HepG2 (cell line): ENCODE results near the gene FECH. TPM values are rescaled to one million over a fixed set of nuclear protein-coding genes. Genes with fewer than 3 reads are reported as not detected.

Experiments used
- ATAC-seq: fragments of 200-7000 bp; cut with Tn5 transposase; 3 replicates; pipeline ENCODE4 v1.9.1; 2020; ENCODE audit warnings: mild to moderate bottlenecking, moderate library complexity
- BruUV-seq: library from RNA; stranded (reverse); fragments of 400-500 nt; replicated peaks from 2 replicates; lab custom pipeline; 2021; lab: Mats Ljungman, UMichigan
- CTCF ChIA-PET: fragments of 300-600 bp; formaldehyde crosslinking; extraction: SDS; loops from one replicate; lab custom pipeline; 2021; ENCODE audit warnings: low total read pairs, inconsistent platforms, low intra/inter-chr PET ratio; lab: Yijun Ruan, JAX
- POLR2A ChIA-PET: fragments of 350-600 bp; sonication (Branson Sonifier 250); formaldehyde crosslinking; loops from one replicate; lab custom pipeline; 2020; ENCODE audit warnings: antibody characterized with exemption, inconsistent platforms; lab: Yijun Ruan, JAX
- DNase-seq: peaks from one replicate; pipeline ENCODE4 v3.0.0-alpha.2; 2015; ENCODE audit warnings: low spot score
- FAIRE-seq: peaks from 3 replicates; lab custom pipeline; 2011; peaks lifted over from hg19 to GRCh38; lab: Jason Lieb, UNC
- H2AFZ ChIP-seq: one replicate; pipeline ENCODE4 v1.6.1; 2011; ENCODE audit warnings: low read length, inconsistent platforms
- H3K27ac ChIP-seq: fragments of 300-600 bp; 3 replicates; pipeline ENCODE4 v1.8.0; 2011; ENCODE audit warnings: mixed run types, mild to moderate bottlenecking, mixed read lengths, low read length, inconsistent platforms; ENCODE audit not compliant: insufficient read depth; ENCODE audit errors: extremely low read length
- H3K27me3 ChIP-seq, 2 experiments: fragments of 200-600 bp in 1 of 2; 2 replicates in 1 of 2; 3 replicates in 1 of 2; pipeline versions ENCODE4 v1.6.0 to v1.8.0; 2011; ENCODE audit warnings: low read length in 2 of 2, mild to moderate bottlenecking in 2 of 2, moderate library complexity in 2 of 2, inconsistent platforms in 1 of 2; ENCODE audit not compliant: insufficient read depth in 2 of 2, control insufficient read depth in 1 of 2
- H3K36me3 ChIP-seq, 2 experiments: fragments of 200-600 bp in 1 of 2; replicated peaks in 1 of 2; 2 replicates in 1 of 2; 3 replicates in 1 of 2; pipeline versions ENCODE4 v1.5.1 to v1.8.0; 2011; ENCODE audit warnings: low read length in 2 of 2, inconsistent platforms in 1 of 2; ENCODE audit not compliant: insufficient read depth in 2 of 2, control insufficient read depth in 1 of 2
- H3K4me1 ChIP-seq: 2 replicates; pipeline ENCODE4 v1.5.1; 2012; ENCODE audit warnings: low read length, inconsistent platforms; ENCODE audit not compliant: insufficient read depth
- H3K4me2 ChIP-seq: 2 replicates; pipeline ENCODE4 v1.6.0; 2011; ENCODE audit warnings: low read depth, low read length, inconsistent platforms
- H3K4me3 ChIP-seq, 3 experiments: fragments of 200-600 bp in 1 of 3; sonication (generic), shearing (Covaris generic) in 1 of 3; replicated peaks in 1 of 3; 2 replicates each; pipeline ENCODE4 v1.5.1; 2011 to 2016; ENCODE audit warnings: low read length in 3 of 3, inconsistent platforms in 2 of 3, low read depth in 2 of 3, mild to moderate bottlenecking in 2 of 3, control low read depth in 1 of 3, mixed read lengths in 1 of 3; ENCODE audit not compliant: insufficient read depth in 1 of 3
- H3K79me2 ChIP-seq: one replicate; pipeline ENCODE4 v1.6.1; 2011; ENCODE audit warnings: low read length, inconsistent platforms; ENCODE audit not compliant: insufficient read depth
- H3K9ac ChIP-seq: 2 replicates; pipeline ENCODE4 v1.6.0; 2011; ENCODE audit warnings: mild to moderate bottlenecking, low read depth, low read length, inconsistent platforms; ENCODE audit not compliant: insufficient read depth
- H3K9me3 ChIP-seq: 2 replicates; pipeline ENCODE4 v1.5.1; 2012; ENCODE audit warnings: mild to moderate bottlenecking, low read length
- H4K20me1 ChIP-seq: 2 replicates; pipeline ENCODE4 v1.6.0; 2011; ENCODE audit warnings: inconsistent platforms, mild to moderate bottlenecking, low read length, moderate library complexity; ENCODE audit not compliant: insufficient read depth
- FOXP1 ChIP-seq, 2 experiments: fragments of 450-650 bp in 1 of 2; IDR thresholded peaks; 2 replicates each; pipeline ENCODE4 v1.6.1; 2017 to 2018; ENCODE audit warnings: antibody characterized with exemption in 1 of 2
- HIVEP1 ChIP-seq: sonication (generic); formaldehyde crosslinking; IDR thresholded peaks from 2 replicates; pipeline ENCODE4 v1.4.0; 2020; ENCODE audit warnings: mild to moderate bottlenecking, missing genetic modification reagents
- MEIS1 ChIP-seq: sonication (generic); formaldehyde crosslinking; IDR thresholded peaks from 2 replicates; pipeline ENCODE4 v1.9.0; 2021; ENCODE audit warnings: mild to moderate bottlenecking, missing genetic modification reagents, moderate library complexity, borderline replicate concordance
- ZFP36L1 ChIP-seq: sonication (generic); formaldehyde crosslinking; IDR thresholded peaks from 2 replicates; pipeline ENCODE4 v1.8.0; 2022; ENCODE audit warnings: mild to moderate bottlenecking, missing genetic modification reagents, moderate library complexity
- ZNF660 ChIP-seq: sonication (generic); formaldehyde crosslinking; IDR thresholded peaks from 2 replicates; pipeline ENCODE4 v1.5.1; 2020; ENCODE audit warnings: mild to moderate bottlenecking, low read depth, missing genetic modification reagents, borderline replicate concordance
- WGBS: methylation state at CpG from one replicate; pipeline ENCODE4 v1.1.6; 2017; ENCODE audit warnings: low lambda C conversion rate; 5-methylcytosine and 5-hydroxymethylcytosine counted together
- in situ Hi-C: cut with HindIII; loops from 2 replicates; pipeline ENCODE4 v1.10.0; 2017; ENCODE audit warnings: low pct_unique_long_range_greater_than_20kb; ENCODE audit not compliant: extremely low pct_ligation_motif_present
- intact Hi-C: fragments of 100-400 bp; cut with micrococcal nuclease; formaldehyde crosslinking; loops from one replicate; pipeline ENCODE4 v1.10.0; 2022; ENCODE audit not compliant: unreplicated experiment
- polyA plus RNA-seq, 8 experiments: library from polyadenylated mRNA; depleted of rRNA in 3 of 8; stranded (reverse) in 7 of 8; unstranded in 1 of 8; fragments of >200 nt; fragmentation: Illumina TruSeq in 4 of 8; extraction: Trizol in 4 of 8; gene quantifications; 2 replicates each; pipeline versions ENCODE4 v1.2.1 to v1.2.3, GENCODE V29; 2011 to 2016; ENCODE audit warnings: low read depth in 4 of 8, missing spikeins in 1 of 8, mixed read lengths in 1 of 8; ENCODE audit not compliant: insufficient read depth in 1 of 8
- total RNA-seq, 5 experiments: library from RNA; depleted of rRNA; stranded (reverse); fragments of >200 nt; fragmentation: Illumina TruSeq; extraction: Trizol; gene quantifications; 2 replicates each; pipeline ENCODE4 v1.2.3, GENCODE V29; 2016; ENCODE audit warnings: low read depth in 1 of 5
- TF ChIP-seq, protein P1 (sequence below): sonication (generic); formaldehyde crosslinking; IDR thresholded peaks from 2 replicates; pipeline ENCODE4 v1.9.0; 2021; ENCODE audit warnings: mild to moderate bottlenecking, missing genetic modification reagents
- TF ChIP-seq, protein P2 (sequence below): sonication (generic); formaldehyde crosslinking; IDR thresholded peaks from 2 replicates; pipeline ENCODE4 v1.8.0; 2022; ENCODE audit warnings: mild to moderate bottlenecking, missing genetic modification reagents, moderate library complexity

Gene FECH
- total and polyA plus RNA-seq, 2 of the 13 experiments (the other 11 are each of a cell fraction or from before 2014, with no cell fraction given) = 14.7 to 21.9 TPM

- in situ Hi-C loops = loop anchor here (25.0 kb wide), 1 partner anchor 763 kb away; no protein-coding TSS in a partner anchor
- Histone ChIP-seq H3K79me2 (no peaks in the 10 kb centered on the region), H3K27me3 (no peaks in the 10 kb centered on the region), H2AFZ (no peak overlapping the region), H3K4me1 (no peaks in the 10 kb centered on the region), H3K4me3 (no peak overlapping the region), H4K20me1 (no peaks in the 10 kb centered on the region), H3K36me3 (peaks cover 5 to 16% of the 10 kb centered on the region in 2 experiments; a peak in 3 of 5 replicates), H3K9me3 (no peaks in the 10 kb centered on the region), H3K9ac (no peak overlapping the region), H3K27ac (no peak overlapping the region), H3K4me2 (no peak overlapping the region)
- intact Hi-C loops = no loop called here
- WGBS = 94% methylated on average over 3 of the region's 10 CpGs
- no TSS peak for BruUV-seq
- DNase-seq (no peak), ATAC-seq (no peak), FAIRE-seq (no peak)
- CTCF ChIA-PET = no interaction called here
- TF ChIP-seq HIVEP1 (CRISPR knock-in tag) (no peak), FOXP1 (IDR thresholded peaks at IDR 0.05) (no peak), FOXP1 (CRISPR knock-in tag; IDR thresholded peaks at IDR 0.05) (no peak), ZNF660 (no peak), ZFP36L1 (no peak), MEIS1 (CRISPR knock-in tag) (no peak)
- TF ChIP-seq, protein P1, sequence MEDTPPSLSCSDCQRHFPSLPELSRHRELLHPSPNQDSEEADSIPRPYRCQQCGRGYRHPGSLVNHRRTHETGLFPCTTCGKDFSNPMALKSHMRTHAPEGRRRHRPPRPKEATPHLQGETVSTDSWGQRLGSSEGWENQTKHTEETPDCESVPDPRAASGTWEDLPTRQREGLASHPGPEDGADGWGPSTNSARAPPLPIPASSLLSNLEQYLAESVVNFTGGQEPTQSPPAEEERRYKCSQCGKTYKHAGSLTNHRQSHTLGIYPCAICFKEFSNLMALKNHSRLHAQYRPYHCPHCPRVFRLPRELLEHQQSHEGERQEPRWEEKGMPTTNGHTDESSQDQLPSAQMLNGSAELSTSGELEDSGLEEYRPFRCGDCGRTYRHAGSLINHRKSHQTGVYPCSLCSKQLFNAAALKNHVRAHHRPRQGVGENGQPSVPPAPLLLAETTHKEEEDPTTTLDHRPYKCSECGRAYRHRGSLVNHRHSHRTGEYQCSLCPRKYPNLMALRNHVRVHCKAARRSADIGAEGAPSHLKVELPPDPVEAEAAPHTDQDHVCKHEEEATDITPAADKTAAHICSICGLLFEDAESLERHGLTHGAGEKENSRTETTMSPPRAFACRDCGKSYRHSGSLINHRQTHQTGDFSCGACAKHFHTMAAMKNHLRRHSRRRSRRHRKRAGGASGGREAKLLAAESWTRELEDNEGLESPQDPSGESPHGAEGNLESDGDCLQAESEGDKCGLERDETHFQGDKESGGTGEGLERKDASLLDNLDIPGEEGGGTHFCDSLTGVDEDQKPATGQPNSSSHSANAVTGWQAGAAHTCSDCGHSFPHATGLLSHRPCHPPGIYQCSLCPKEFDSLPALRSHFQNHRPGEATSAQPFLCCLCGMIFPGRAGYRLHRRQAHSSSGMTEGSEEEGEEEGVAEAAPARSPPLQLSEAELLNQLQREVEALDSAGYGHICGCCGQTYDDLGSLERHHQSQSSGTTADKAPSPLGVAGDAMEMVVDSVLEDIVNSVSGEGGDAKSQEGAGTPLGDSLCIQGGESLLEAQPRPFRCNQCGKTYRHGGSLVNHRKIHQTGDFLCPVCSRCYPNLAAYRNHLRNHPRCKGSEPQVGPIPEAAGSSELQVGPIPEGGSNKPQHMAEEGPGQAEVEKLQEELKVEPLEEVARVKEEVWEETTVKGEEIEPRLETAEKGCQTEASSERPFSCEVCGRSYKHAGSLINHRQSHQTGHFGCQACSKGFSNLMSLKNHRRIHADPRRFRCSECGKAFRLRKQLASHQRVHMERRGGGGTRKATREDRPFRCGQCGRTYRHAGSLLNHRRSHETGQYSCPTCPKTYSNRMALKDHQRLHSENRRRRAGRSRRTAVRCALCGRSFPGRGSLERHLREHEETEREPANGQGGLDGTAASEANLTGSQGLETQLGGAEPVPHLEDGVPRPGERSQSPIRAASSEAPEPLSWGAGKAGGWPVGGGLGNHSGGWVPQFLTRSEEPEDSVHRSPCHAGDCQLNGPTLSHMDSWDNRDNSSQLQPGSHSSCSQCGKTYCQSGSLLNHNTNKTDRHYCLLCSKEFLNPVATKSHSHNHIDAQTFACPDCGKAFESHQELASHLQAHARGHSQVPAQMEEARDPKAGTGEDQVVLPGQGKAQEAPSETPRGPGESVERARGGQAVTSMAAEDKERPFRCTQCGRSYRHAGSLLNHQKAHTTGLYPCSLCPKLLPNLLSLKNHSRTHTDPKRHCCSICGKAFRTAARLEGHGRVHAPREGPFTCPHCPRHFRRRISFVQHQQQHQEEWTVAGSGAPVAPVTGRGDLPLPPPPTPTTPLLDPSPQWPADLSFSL (CRISPR knock-in tag) = no peak
- TF ChIP-seq, protein P2, sequence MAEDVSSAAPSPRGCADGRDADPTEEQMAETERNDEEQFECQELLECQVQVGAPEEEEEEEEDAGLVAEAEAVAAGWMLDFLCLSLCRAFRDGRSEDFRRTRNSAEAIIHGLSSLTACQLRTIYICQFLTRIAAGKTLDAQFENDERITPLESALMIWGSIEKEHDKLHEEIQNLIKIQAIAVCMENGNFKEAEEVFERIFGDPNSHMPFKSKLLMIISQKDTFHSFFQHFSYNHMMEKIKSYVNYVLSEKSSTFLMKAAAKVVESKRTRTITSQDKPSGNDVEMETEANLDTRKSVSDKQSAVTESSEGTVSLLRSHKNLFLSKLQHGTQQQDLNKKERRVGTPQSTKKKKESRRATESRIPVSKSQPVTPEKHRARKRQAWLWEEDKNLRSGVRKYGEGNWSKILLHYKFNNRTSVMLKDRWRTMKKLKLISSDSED (CRISPR knock-in tag) = no peak
- POLR2A ChIA-PET = no interaction called here
These were observed 36.0 kb downstream of the FECH start for GRCh38 chr18:57550510-57550909.
